GM12878 (cell line): ENCODE data around the gene B3GALT4. TPM values are rescaled to one million over a fixed set of nuclear protein-coding genes. Genes with fewer than 3 reads are reported as not detected.

ENCODE experiments used
- ATAC-seq: fragments of 200-7000 bp; cut with Tn5 transposase; 3 replicates; pipeline ENCODE4 v1.9.1; 2020; ENCODE audit warnings: mild to moderate bottlenecking, moderate library complexity
- BruUV-seq: library from RNA; stranded (reverse); fragments of 400-500 nt; replicated peaks from 2 replicates; lab custom pipeline; 2021; lab: Mats Ljungman, UMichigan
- CTCF ChIA-PET: fragments of 300-600 bp; sonication (Branson Sonifier 250); formaldehyde crosslinking; extraction: SDS; loops from one replicate; lab custom pipeline; 2021; ENCODE audit warnings: inconsistent platforms; lab: Yijun Ruan, JAX
- POLR2A ChIA-PET: fragments of 350-600 bp; formaldehyde crosslinking; extraction: SDS; loops from one replicate; lab custom pipeline; 2021; ENCODE audit warnings: inconsistent platforms; lab: Charles Lee
- RAD21 ChIA-PET: fragments of 300-600 bp; sonication (Branson Sonifier 250); formaldehyde crosslinking; loops from one replicate; lab custom pipeline; 2023; ENCODE audit warnings: antibody characterized with exemption; ENCODE audit not compliant: unreplicated experiment; lab: Charles Lee
- SMC1A ChIA-PET: fragments of 300-600 bp; sonication (Branson Sonifier 250); formaldehyde crosslinking; loops from one replicate; lab custom pipeline; 2023; ENCODE audit not compliant: unreplicated experiment, uncharacterized antibody; lab: Charles Lee
- DNase-seq: peaks from one replicate; pipeline ENCODE4 v3.0.0-alpha.2; 2011; ENCODE audit warnings: low read depth, low spot score
- FAIRE-seq: peaks from 3 replicates; lab custom pipeline; 2011; peaks lifted over from hg19 to GRCh38; lab: Jason Lieb, UNC
- H2AFZ ChIP-seq: 2 replicates; pipeline ENCODE4 v1.6.0; 2011; ENCODE audit warnings: low read depth, low read length, control low read depth; ENCODE audit not compliant: control insufficient read depth
- H3K27ac ChIP-seq: 2 replicates; pipeline ENCODE4 v1.5.1; 2011; ENCODE audit warnings: control low read depth; ENCODE audit not compliant: control insufficient read depth, insufficient read depth
- H3K27me3 ChIP-seq, 2 experiments: replicated peaks in 1 of 2; 2 replicates each; pipeline versions ENCODE4 v1.6.0 to v1.6.1; 2011; ENCODE audit warnings: low read length in 1 of 2; ENCODE audit not compliant: control insufficient read depth in 2 of 2, insufficient read depth in 2 of 2
- H3K36me3 ChIP-seq, 2 experiments: 2 replicates each; pipeline ENCODE4 v1.5.1; 2011; ENCODE audit warnings: low read length in 1 of 2; ENCODE audit not compliant: control insufficient read depth in 2 of 2, insufficient read depth in 2 of 2
- H3K4me1 ChIP-seq: 2 replicates; pipeline ENCODE4 v1.6.1; 2011; ENCODE audit warnings: mild to moderate bottlenecking, low read length, moderate library complexity, mixed read lengths; ENCODE audit not compliant: control insufficient read depth, insufficient read depth
- H3K4me2 ChIP-seq: 2 replicates; pipeline ENCODE4 v1.6.0; 2011; ENCODE audit warnings: control low read depth; ENCODE audit not compliant: control insufficient read depth, insufficient read depth
- H3K4me3 ChIP-seq: fragments of 200-600 bp; sonication (generic); 2 replicates; pipeline ENCODE4 v1.5.1; 2016
- H3K79me2 ChIP-seq: 2 replicates; pipeline ENCODE4 v1.6.0; 2011; ENCODE audit warnings: low read length; ENCODE audit not compliant: control insufficient read depth, insufficient read depth
- H3K9ac ChIP-seq: 2 replicates; pipeline ENCODE4 v1.8.0; 2011; ENCODE audit warnings: low read length, control low read depth, mixed read lengths; ENCODE audit not compliant: control insufficient read depth, insufficient read depth
- H3K9me3 ChIP-seq: replicated peaks from 3 replicates; pipeline ENCODE4 v1.5.1; 2011; ENCODE audit warnings: mild to moderate bottlenecking, low read length; ENCODE audit not compliant: control insufficient read depth, insufficient read depth
- H4K20me1 ChIP-seq: 2 replicates; pipeline ENCODE4 v1.6.0; 2011; ENCODE audit not compliant: control insufficient read depth, insufficient read depth
- BACH1 ChIP-seq: fragments of 450-650 bp; IDR thresholded peaks from 2 replicates; pipeline ENCODE4 v1.6.1; 2017; ENCODE audit warnings: mild to moderate bottlenecking, borderline replicate concordance
- BCL11A ChIP-seq: IDR thresholded peaks from 2 replicates; pipeline ENCODE4 v1.6.1; 2011; ENCODE audit warnings: low read depth, low read length
- FOXK2 ChIP-seq: fragments of 450-650 bp; IDR thresholded peaks from 2 replicates; pipeline ENCODE4 v1.6.1; 2017; ENCODE audit warnings: mild to moderate bottlenecking, moderate library complexity
- MTA3 ChIP-seq: IDR thresholded peaks from 2 replicates; pipeline ENCODE4 v1.6.1; 2012; ENCODE audit warnings: low read length, inconsistent platforms, borderline replicate concordance
- NFXL1 ChIP-seq: fragments of 450-650 bp; IDR thresholded peaks from 2 replicates; pipeline ENCODE4 v1.6.1; 2017; ENCODE audit warnings: antibody characterized with exemption, mild to moderate bottlenecking, borderline replicate concordance
- NFYA ChIP-seq: IDR thresholded peaks from 2 replicates; pipeline ENCODE4 v1.6.1; 2011; ENCODE audit warnings: low read depth, mild to moderate bottlenecking, low read length, improper control_type of control experiment, borderline replicate concordance
- NFYB ChIP-seq: IDR thresholded peaks from 2 replicates; pipeline ENCODE4 v1.6.1; 2011; ENCODE audit warnings: low read depth, mild to moderate bottlenecking, low read length, improper control_type of control experiment, moderate library complexity; ENCODE audit not compliant: insufficient read depth
- RELA ChIP-seq: fragments of 450-650 bp; IDR thresholded peaks from 2 replicates; pipeline ENCODE4 v1.8.0; 2014; ENCODE audit warnings: borderline replicate concordance; ENCODE audit not compliant: partially characterized antibody
- SMAD1 ChIP-seq: fragments of 450-650 bp; IDR thresholded peaks from 2 replicates; pipeline ENCODE4 v1.6.1; 2018; ENCODE audit warnings: mild to moderate bottlenecking, low read depth; ENCODE audit not compliant: partially characterized antibody
- SMARCA5 ChIP-seq: fragments of 450-650 bp; IDR thresholded peaks from 2 replicates; pipeline ENCODE4 v1.6.1; 2017; ENCODE audit warnings: mild to moderate bottlenecking
- SPI1 ChIP-seq: IDR thresholded peaks from 2 replicates; pipeline ENCODE4 v1.6.1; 2011; ENCODE audit warnings: low read depth, mild to moderate bottlenecking, low read length, moderate library complexity, borderline replicate concordance; ENCODE audit not compliant: insufficient read depth
- STAT3 ChIP-seq: IDR thresholded peaks from 2 replicates; pipeline ENCODE4 v1.6.1; 2011; ENCODE audit warnings: low read depth, low read length, improper control_type of control experiment
- TCF3 ChIP-seq: IDR thresholded peaks from 2 replicates; pipeline ENCODE4 v1.6.1; 2012; ENCODE audit warnings: low read depth, mild to moderate bottlenecking, low read length, borderline replicate concordance; ENCODE audit not compliant: insufficient read depth
- WRNIP1 ChIP-seq: IDR thresholded peaks from 2 replicates; pipeline ENCODE4 v1.6.1; 2011; ENCODE audit warnings: low read depth, low read length, improper control_type of control experiment, borderline replicate concordance
- ZBED1 ChIP-seq: IDR thresholded peaks from 2 replicates; pipeline ENCODE4 v1.6.1; 2016; ENCODE audit warnings: borderline replicate concordance
- ZNF24 ChIP-seq: fragments of 450-650 bp; IDR thresholded peaks from 2 replicates; pipeline ENCODE4 v1.6.1; 2017; ENCODE audit warnings: antibody characterized with exemption, mild to moderate bottlenecking
- in situ Hi-C: fragments of 300-500 bp; cut with MboI; formaldehyde crosslinking; loops from 9 replicates; pipeline ENCODE4 v1.14.3; 2018; ENCODE audit warnings: mixed read lengths
- intact Hi-C: fragments of 100-400 bp; cut with micrococcal nuclease; formaldehyde crosslinking; loops from one replicate; pipeline ENCODE4 v1.14.2; 2022; ENCODE audit not compliant: unreplicated experiment
- polyA plus RNA-seq, 11 experiments: library from polyadenylated mRNA; depleted of rRNA in 4 of 11; unstranded in 6 of 11; stranded (reverse) in 5 of 11; fragments of >200 nt; fragmentation: Nextera tagmentation in 4 of 11; fragmentation: Illumina TruSeq in 1 of 11; extraction: Ambion mirVana in 4 of 11; extraction: Trizol in 1 of 11; gene quantifications; 1 replicate in 1 of 11; 2 replicates in 10 of 11; pipeline versions ENCODE4 v1.2.1 to v1.2.3, GENCODE V29; 2011 to 2016; ENCODE audit warnings: inconsistent platforms in 2 of 11, missing spikeins in 2 of 11, low read depth in 1 of 11
- total RNA-seq, 4 experiments: library from RNA; depleted of rRNA in 3 of 4; stranded (reverse); fragments of >200 nt in 3 of 4; fragmentation: Illumina TruSeq in 1 of 4; extraction: Trizol in 1 of 4; gene quantifications; 2 replicates each; pipeline versions ENCODE4 v1.2.1 to v1.2.3, GENCODE V29; 2013 to 2021
- TF ChIP-seq, protein P1 (sequence below): IDR thresholded peaks from 2 replicates; pipeline ENCODE4 v1.6.1; 2011; ENCODE audit warnings: borderline replicate concordance, low read depth, mild to moderate bottlenecking, moderate library complexity, mixed read lengths, low read length; ENCODE audit not compliant: insufficient read depth; ENCODE audit errors: extremely low read length
- TF ChIP-seq, protein P2 (sequence below): IDR thresholded peaks from 2 replicates; pipeline ENCODE4 v1.6.1; 2011; ENCODE audit warnings: low read depth, low read length, improper control_type of control experiment, borderline replicate concordance
- TF ChIP-seq, protein P3 (sequence below): fragments of 450-650 bp; IDR thresholded peaks from 2 replicates; pipeline ENCODE4 v1.6.1; 2016; ENCODE audit warnings: mild to moderate bottlenecking

Gene B3GALT4
- total and polyA plus RNA-seq, 10 of the 15 experiments (the other 5 are each of a cell fraction or from before 2014, with no cell fraction given): 0.27 to 8.2 (median 2.6) TPM

DNA sequence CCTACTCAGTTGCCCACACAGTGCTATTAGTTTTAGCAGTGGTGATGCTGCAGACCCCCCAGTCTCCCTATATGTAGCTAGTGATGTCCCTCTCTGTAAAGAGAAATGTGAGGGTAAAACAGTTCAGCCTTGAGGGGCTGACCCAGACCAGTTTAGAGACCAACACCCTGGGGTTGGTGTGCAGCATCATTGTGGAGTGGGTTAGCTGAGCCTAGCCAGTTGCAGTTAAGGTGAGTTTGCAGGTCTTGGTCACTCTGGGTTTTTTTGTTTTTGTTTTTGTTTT is 401 bp upstream of the B3GALT4 start:
- SMC1A ChIA-PET: interaction anchor here (1.2 to 3.6 kb wide), 5 partner anchors 8 to 154 kb away, joined by 3 to 25 read pairs (median 5); partner anchors contain the start of genes PFDN6 and WDR46
- H2AFZ ChIP-seq: no peak overlapping the region
- no TSS peak for BruUV-seq
- peak; percentile 1 for ATAC-seq
- no peaks in the 10 kb centered on the region for H3K9me3 ChIP-seq
- POLR2A ChIA-PET: interaction anchor here (0.5 to 3.9 kb wide), 5 partner anchors 13 to 121 kb away, joined by 5 to 38 read pairs (median 13); partner anchors contain the start of genes PFDN6, TAPBP and WDR46
- peaks cover 57% of the 10 kb centered on the region for H3K79me2 ChIP-seq
- intact Hi-C loops (loop anchor here (2.0 to 5.0 kb wide), 2 partner anchors 68 to 116 kb away; partner anchors contain the start of gene KIFC1), in situ Hi-C loops (no loop called here)
- peak overlapping the region; percentile 83 for H3K4me2 ChIP-seq
- peak overlapping the region; percentile 88 for H3K9ac ChIP-seq
- no peak for DNase-seq
- RAD21 ChIA-PET: interaction anchor here (1.3 to 2.4 kb wide), 6 partner anchors 23 to 149 kb away, joined by 3 to 14 read pairs (median 10); partner anchors contain the start of genes RGL2 and ZBTB22
- peak overlapping the region; percentile 86 for H3K27ac ChIP-seq
- peaks cover 22 to 25% of the 10 kb centered on the region in 2 experiments for H3K36me3 ChIP-seq
- CTCF ChIA-PET: interaction anchor here (0.9 to 3.9 kb wide), 9 partner anchors 12 to 149 kb away, joined by 3 to 30 read pairs (median 7); partner anchors contain the start of genes PFDN6, RGL2, WDR46 and ZBTB22
- peak; percentile 47 for FAIRE-seq
- H3K4me3 ChIP-seq: peak overlapping the region; percentile 87
- H3K4me1 ChIP-seq: peaks cover 22% of the 10 kb centered on the region
- H3K27me3 ChIP-seq: no peaks in the 10 kb centered on the region
- TF ChIP-seq RELA (no peak), TCF3 (no peak), NFXL1 (no peak), SMAD1 (no peak), NFYB (no peak), WRNIP1 (no peak), SPI1 (no peak), ZBED1 (no peak), FOXK2 (no peak), MTA3 (no peak), ZNF24 (no peak), BACH1 (no peak), BCL11A (no peak), STAT3 (no peak), NFYA (no peak), SMARCA5 (no peak)
- TF ChIP-seq, protein P1, sequence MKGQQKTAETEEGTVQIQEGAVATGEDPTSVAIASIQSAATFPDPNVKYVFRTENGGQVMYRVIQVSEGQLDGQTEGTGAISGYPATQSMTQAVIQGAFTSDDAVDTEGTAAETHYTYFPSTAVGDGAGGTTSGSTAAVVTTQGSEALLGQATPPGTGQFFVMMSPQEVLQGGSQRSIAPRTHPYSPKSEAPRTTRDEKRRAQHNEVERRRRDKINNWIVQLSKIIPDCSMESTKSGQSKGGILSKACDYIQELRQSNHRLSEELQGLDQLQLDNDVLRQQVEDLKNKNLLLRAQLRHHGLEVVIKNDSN: no peak
- TF ChIP-seq, protein P2, sequence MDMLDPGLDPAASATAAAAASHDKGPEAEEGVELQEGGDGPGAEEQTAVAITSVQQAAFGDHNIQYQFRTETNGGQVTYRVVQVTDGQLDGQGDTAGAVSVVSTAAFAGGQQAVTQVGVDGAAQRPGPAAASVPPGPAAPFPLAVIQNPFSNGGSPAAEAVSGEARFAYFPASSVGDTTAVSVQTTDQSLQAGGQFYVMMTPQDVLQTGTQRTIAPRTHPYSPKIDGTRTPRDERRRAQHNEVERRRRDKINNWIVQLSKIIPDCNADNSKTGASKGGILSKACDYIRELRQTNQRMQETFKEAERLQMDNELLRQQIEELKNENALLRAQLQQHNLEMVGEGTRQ: no peak
- TF ChIP-seq, protein P3, sequence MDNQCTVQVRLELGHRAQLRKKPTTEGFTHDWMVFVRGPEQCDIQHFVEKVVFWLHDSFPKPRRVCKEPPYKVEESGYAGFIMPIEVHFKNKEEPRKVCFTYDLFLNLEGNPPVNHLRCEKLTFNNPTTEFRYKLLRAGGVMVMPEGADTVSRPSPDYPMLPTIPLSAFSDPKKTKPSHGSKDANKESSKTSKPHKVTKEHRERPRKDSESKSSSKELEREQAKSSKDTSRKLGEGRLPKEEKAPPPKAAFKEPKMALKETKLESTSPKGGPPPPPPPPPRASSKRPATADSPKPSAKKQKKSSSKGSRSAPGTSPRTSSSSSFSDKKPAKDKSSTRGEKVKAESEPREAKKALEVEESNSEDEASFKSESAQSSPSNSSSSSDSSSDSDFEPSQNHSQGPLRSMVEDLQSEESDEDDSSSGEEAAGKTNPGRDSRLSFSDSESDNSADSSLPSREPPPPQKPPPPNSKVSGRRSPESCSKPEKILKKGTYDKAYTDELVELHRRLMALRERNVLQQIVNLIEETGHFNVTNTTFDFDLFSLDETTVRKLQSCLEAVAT: no peak
- H4K20me1 ChIP-seq: peaks cover 6% of the 10 kb centered on the region
